ENCODE data around the gene STXBP4.

DNA sequence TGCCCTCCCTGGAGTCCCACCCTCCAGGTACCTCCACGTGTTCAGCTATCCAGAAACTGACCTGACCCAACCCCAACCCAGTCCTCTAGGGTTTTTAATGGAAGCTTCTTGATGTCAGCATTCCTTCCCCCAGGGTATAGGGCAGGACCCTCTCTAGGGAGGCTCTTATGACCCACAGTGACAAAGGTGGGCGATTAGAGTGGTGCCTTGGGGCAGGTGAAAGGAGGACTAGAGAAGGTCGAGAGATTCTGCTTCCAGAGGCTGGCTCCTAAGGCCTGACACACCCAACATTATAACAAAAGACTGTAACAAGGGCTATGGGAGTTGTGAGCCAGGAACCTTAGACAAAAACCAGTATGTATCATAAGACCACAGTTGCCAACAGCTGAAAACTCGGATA is 17.3 kb upstream of the STXBP4 start:
- TF ChIP-seq, protein P1, sequence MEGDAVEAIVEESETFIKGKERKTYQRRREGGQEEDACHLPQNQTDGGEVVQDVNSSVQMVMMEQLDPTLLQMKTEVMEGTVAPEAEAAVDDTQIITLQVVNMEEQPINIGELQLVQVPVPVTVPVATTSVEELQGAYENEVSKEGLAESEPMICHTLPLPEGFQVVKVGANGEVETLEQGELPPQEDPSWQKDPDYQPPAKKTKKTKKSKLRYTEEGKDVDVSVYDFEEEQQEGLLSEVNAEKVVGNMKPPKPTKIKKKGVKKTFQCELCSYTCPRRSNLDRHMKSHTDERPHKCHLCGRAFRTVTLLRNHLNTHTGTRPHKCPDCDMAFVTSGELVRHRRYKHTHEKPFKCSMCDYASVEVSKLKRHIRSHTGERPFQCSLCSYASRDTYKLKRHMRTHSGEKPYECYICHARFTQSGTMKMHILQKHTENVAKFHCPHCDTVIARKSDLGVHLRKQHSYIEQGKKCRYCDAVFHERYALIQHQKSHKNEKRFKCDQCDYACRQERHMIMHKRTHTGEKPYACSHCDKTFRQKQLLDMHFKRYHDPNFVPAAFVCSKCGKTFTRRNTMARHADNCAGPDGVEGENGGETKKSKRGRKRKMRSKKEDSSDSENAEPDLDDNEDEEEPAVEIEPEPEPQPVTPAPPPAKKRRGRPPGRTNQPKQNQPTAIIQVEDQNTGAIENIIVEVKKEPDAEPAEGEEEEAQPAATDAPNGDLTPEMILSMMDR (IDR thresholded peaks at IDR 0.05) = no peak
- TF ChIP-seq POLR2A (IDR thresholded peaks at IDR 0.05; ENCODE audit: low read depth) = no peak
- no peak for TF ChIP-seq POLR2AphosphoS5 (IDR thresholded peaks at IDR 0.05)
